ENCODE measurements around the gene P4HA2. TPM values are rescaled to one million over a fixed set of nuclear protein-coding genes. Genes with fewer than 3 reads are reported as not detected.
A peak's percentile ranks its signal among the peaks of the same experiment; 100 is the strongest.

Gene P4HA2
- total RNA-seq, 1 experiment from 2014 or later = 43.6 TPM

DNA sequence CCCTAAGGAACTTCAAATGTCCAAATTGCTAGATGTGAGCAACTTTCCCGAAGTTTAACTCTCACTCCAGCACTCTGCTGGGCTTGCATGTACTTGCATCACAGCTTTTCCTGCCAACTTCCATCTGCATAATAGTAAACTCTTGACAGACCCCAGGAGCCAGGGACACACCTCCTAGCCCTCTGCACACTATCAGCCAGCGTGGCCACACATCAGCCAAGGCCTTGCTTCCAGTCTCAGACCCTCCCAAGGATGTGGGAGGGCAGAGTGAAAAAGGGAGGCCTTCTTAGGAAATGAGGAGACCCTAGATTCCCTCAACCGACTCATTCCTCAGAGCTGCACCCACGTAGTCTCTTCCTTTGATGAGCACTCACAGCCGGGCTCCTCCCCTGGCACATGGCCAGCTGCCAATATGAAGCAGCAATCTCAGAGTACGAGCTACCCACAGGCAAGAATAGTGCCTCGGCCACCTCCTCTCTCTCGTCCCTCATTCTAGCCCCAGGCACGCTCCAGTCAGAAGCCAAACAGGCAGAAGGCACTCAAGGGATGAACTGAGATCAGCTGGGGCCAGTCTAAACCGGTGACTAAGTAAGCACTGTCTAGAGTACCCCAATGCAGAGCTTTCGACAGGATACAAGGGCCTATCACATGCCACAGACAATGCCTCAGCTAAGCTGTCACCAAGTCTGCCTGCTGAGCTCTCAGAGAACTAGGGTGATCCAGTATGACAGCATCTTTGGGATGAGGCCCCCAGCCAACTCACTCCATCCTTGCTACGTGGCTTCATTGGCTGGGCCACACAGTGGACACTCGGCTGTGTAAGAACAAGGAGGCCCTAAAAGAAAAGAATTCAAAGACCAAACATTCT lies 2.3 kb downstream of the P4HA2 start:
- TF ChIP-seq, protein P1, sequence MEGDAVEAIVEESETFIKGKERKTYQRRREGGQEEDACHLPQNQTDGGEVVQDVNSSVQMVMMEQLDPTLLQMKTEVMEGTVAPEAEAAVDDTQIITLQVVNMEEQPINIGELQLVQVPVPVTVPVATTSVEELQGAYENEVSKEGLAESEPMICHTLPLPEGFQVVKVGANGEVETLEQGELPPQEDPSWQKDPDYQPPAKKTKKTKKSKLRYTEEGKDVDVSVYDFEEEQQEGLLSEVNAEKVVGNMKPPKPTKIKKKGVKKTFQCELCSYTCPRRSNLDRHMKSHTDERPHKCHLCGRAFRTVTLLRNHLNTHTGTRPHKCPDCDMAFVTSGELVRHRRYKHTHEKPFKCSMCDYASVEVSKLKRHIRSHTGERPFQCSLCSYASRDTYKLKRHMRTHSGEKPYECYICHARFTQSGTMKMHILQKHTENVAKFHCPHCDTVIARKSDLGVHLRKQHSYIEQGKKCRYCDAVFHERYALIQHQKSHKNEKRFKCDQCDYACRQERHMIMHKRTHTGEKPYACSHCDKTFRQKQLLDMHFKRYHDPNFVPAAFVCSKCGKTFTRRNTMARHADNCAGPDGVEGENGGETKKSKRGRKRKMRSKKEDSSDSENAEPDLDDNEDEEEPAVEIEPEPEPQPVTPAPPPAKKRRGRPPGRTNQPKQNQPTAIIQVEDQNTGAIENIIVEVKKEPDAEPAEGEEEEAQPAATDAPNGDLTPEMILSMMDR (conservative IDR thresholded peaks at IDR 0.05; ENCODE audit: low read depth, low read length) = no peak
- TF ChIP-seq EZH2 (IDR thresholded peaks at IDR 0.05; ENCODE audit: low read length, unreplicated experiment) = no peak
- TF ChIP-seq EZH2phosphoT487 (IDR thresholded peaks at IDR 0.05; ENCODE audit: borderline replicate concordance, low read length) = no peak
- ATAC-seq (no peak), DNase-seq (peak; percentile 36)
- BruUV-seq (replicated peaks) = no TSS peak
- Histone ChIP-seq H2AFZ (ENCODE audit: low read length) (no peak overlapping the region), H4K20me1 (ENCODE audit: low read length) (no peaks in the 10 kb centered on the region), H3K79me2 (ENCODE audit: low read length) (peaks cover 54% of the 10 kb centered on the region), H3K4me3 (ENCODE audit: low read length) (peak overlapping the region; percentile 32; the same call in 1 of the 2 replicates), H3K27ac (ENCODE audit: low read length) (no peak overlapping the region), H3K4me2 (ENCODE audit: low read length) (peak overlapping the region; percentile 87), H3K27me3 (ENCODE audit: low read length) (no peaks in the 10 kb centered on the region), H3K9ac (ENCODE audit: low read length) (no peak overlapping the region), H3K36me3 (ENCODE audit: low read depth, low read length) (no peaks in the 10 kb centered on the region), H3F3A (ENCODE audit: low read length, unreplicated experiment) (no peaks in the 10 kb centered on the region), H3K9me3 (ENCODE audit: low read length) (no peaks in the 10 kb centered on the region), H3K9me2 (replicated peaks; ENCODE audit: low read length) (no peaks in the 10 kb centered on the region), H3K4me1 (ENCODE audit: insufficient read depth, low read length) (peaks cover 20% of the 10 kb centered on the region)
- ChIA-PET CTCF (no interaction called here), POLR2A (ENCODE audit: unreplicated experiment) (interaction anchor here (0.5 kb wide), 1 partner anchor 190 kb away, joined by 3 read pairs; no protein-coding TSS in a partner anchor)
- intact Hi-C loops (cut with micrococcal nuclease) = loop anchor here (5.0 kb wide), 1 partner anchor 67 kb away; the partner anchor contains the start of gene SLC22A4

DNA sequence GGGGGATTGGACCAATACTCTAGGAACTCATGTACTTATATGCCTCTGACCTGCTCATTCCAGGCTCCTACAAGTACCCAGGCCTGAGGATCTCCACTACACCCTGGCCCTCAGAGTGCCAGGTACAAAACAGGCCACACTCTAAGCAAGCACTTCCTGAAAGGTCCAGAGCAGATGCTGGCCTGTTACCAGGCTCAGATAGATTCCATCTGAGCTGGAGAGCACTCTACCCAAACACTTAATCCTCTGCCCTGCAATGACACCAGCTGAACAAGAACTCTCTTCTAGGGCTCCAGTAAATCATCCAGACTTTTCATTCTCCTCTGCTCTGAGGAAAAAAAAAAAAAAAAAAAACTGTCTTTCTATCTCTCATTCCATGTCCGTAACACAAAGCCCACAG lies 2.9 kb downstream of the P4HA2 start:
- Histone ChIP-seq H3K36me3 (ENCODE audit: low read depth, low read length) (no peaks in the 10 kb centered on the region), H3K27me3 (ENCODE audit: low read length) (no peaks in the 10 kb centered on the region), H4K20me1 (ENCODE audit: low read length) (no peaks in the 10 kb centered on the region), H3F3A (ENCODE audit: low read length, unreplicated experiment) (no peaks in the 10 kb centered on the region), H3K9ac (ENCODE audit: low read length) (no peak overlapping the region), H3K9me3 (ENCODE audit: low read length) (no peaks in the 10 kb centered on the region), H3K4me1 (ENCODE audit: insufficient read depth, low read length) (peaks cover 20% of the 10 kb centered on the region), H3K4me2 (ENCODE audit: low read length) (peak overlapping the region; percentile 87; the same call in 1 of the 2 replicates), H3K4me3 (ENCODE audit: low read length) (no peak overlapping the region), H3K79me2 (ENCODE audit: low read length) (peaks cover 59% of the 10 kb centered on the region), H3K27ac (ENCODE audit: low read length) (no peak overlapping the region), H3K9me2 (replicated peaks; ENCODE audit: low read length) (no peaks in the 10 kb centered on the region), H2AFZ (ENCODE audit: low read length) (no peak overlapping the region)
- BruUV-seq (replicated peaks) = no TSS peak
- POLR2A ChIA-PET (ENCODE audit: unreplicated experiment) = no interaction called here
- TF ChIP-seq, protein P1 (conservative IDR thresholded peaks at IDR 0.05; ENCODE audit: low read depth, low read length) = no peak
- no peak for TF ChIP-seq EZH2phosphoT487 (IDR thresholded peaks at IDR 0.05; ENCODE audit: borderline replicate concordance, low read length)
- TF ChIP-seq EZH2 (IDR thresholded peaks at IDR 0.05; ENCODE audit: low read length, unreplicated experiment) = no peak
- CTCF ChIA-PET = interaction anchor here (0.6 kb wide), 2 partner anchors 36 to 78 kb away, joined by 8 to 10 read pairs; no protein-coding TSS in a partner anchor
- intact Hi-C loops (cut with micrococcal nuclease) = loop anchor here (5.0 kb wide), 1 partner anchor 68 kb away; the partner anchor contains the start of gene SLC22A4
- no peak for DNase-seq
- no peak for ATAC-seq

DNA sequence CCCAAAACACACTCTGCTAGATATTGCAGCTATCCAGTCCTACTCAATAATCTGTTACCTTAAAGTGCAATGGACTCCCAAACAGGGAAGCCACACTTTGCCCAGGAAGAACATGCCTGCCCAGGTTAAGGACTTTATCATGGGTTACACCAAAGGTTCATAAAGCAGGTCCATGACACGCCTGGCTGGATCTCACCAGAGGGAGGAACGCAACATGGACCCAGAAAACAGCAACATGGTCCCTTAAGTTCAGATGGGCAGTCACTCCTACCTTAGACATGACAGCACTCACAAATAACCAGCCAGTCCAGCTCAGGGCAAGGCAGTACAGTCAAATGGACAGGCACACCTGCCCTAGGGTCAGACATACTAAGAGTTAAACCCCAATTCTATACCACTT lies 3.8 kb downstream of the P4HA2 start:
- ChIA-PET POLR2A (ENCODE audit: unreplicated experiment) (no interaction called here), CTCF (interaction anchor here (0.6 kb wide), 1 partner anchor 810 kb away, joined by 3 read pairs; no protein-coding TSS in a partner anchor)
- no TSS peak for BruUV-seq (replicated peaks)
- Histone ChIP-seq H3K9me2 (replicated peaks; ENCODE audit: low read length) (no peaks in the 10 kb centered on the region), H3K4me1 (ENCODE audit: insufficient read depth, low read length) (peaks cover 20% of the 10 kb centered on the region), H3K79me2 (ENCODE audit: low read length) (peaks cover 59% of the 10 kb centered on the region), H3K27me3 (ENCODE audit: low read length) (no peaks in the 10 kb centered on the region), H3K4me2 (ENCODE audit: low read length) (no peak overlapping the region), H3K9ac (ENCODE audit: low read length) (no peak overlapping the region), H3K36me3 (ENCODE audit: low read depth, low read length) (no peaks in the 10 kb centered on the region), H4K20me1 (ENCODE audit: low read length) (no peaks in the 10 kb centered on the region), H3K27ac (ENCODE audit: low read length) (no peak overlapping the region), H2AFZ (ENCODE audit: low read length) (no peak overlapping the region), H3K4me3 (ENCODE audit: low read length) (no peak overlapping the region), H3F3A (ENCODE audit: low read length, unreplicated experiment) (no peaks in the 10 kb centered on the region), H3K9me3 (ENCODE audit: low read length) (no peaks in the 10 kb centered on the region)
- TF ChIP-seq EZH2phosphoT487 (IDR thresholded peaks at IDR 0.05; ENCODE audit: borderline replicate concordance, low read length) (no peak), EZH2 (IDR thresholded peaks at IDR 0.05; ENCODE audit: low read length, unreplicated experiment) (no peak)
- TF ChIP-seq, protein P1 (conservative IDR thresholded peaks at IDR 0.05; ENCODE audit: low read depth, low read length) = no peak
- ATAC-seq = no peak
- intact Hi-C loops (cut with micrococcal nuclease) = no loop called here
- no peak for DNase-seq
